Liver (tissue), 3 donors: ENCODE measurements around the gene SH2D2A.

Experiments
- EGR1 ChIP-seq, 2 donors: IDR thresholded peaks; 2 replicates each; pipeline ENCODE4 v1.6.1; 2016 to 2018; ENCODE audit warnings: antibody characterized with exemption in 2 of 2, low read depth in 2 of 2
- GABPA ChIP-seq, 2 donors: IDR thresholded peaks in 1 of 2; conservative IDR thresholded peaks in 1 of 2; 2 replicates each; pipeline ENCODE4 v1.6.1; 2016; ENCODE audit warnings: antibody characterized with exemption in 2 of 2, mild to moderate bottlenecking in 1 of 2, moderate library complexity in 1 of 2
- JUND ChIP-seq, 2 donors: IDR thresholded peaks; 2 replicates each; pipeline ENCODE4 v1.6.1; 2016; ENCODE audit warnings: antibody characterized with exemption in 2 of 2
- RAD21 ChIP-seq, 2 donors: IDR thresholded peaks; 2 replicates each; pipeline ENCODE4 v1.6.1; 2016; ENCODE audit warnings: antibody characterized with exemption in 2 of 2, mild to moderate bottlenecking in 2 of 2
- RXRA ChIP-seq, 2 donors: IDR thresholded peaks; 2 replicates each; pipeline ENCODE4 v1.6.1; 2017 to 2018; ENCODE audit warnings: antibody characterized with exemption in 2 of 2, mild to moderate bottlenecking in 1 of 2
- YY1 ChIP-seq: IDR thresholded peaks from 2 replicates; pipeline ENCODE4 v1.6.1; 2016; ENCODE audit warnings: antibody characterized with exemption, mild to moderate bottlenecking
- TF ChIP-seq, protein P1 (sequence below): fragments of 150-350 bp; IDR thresholded peaks from 2 replicates; pipeline ENCODE4 v1.5.1; 2017; ENCODE audit warnings: improper control_type of control experiment, low read depth, low read length; ENCODE audit not compliant: missing input control
- TF ChIP-seq, protein P2 (sequence below): IDR thresholded peaks from 2 replicates; pipeline ENCODE4 v1.6.1; 2016; ENCODE audit warnings: antibody characterized with exemption
- TF ChIP-seq, protein P3 (sequence below): IDR thresholded peaks from 2 replicates; pipeline ENCODE4 v1.6.1; 2016; ENCODE audit warnings: antibody characterized with exemption
- TF ChIP-seq, protein P4 (sequence below): IDR thresholded peaks from 2 replicates; pipeline ENCODE4 v1.6.1; 2016; ENCODE audit warnings: antibody characterized with exemption, mild to moderate bottlenecking
- TF ChIP-seq, protein P5 (sequence below): IDR thresholded peaks from 2 replicates; pipeline ENCODE4 v1.6.1; 2016; ENCODE audit warnings: antibody characterized with exemption
- donor health status: healthy.
- donor health status: healthy.

DNA sequence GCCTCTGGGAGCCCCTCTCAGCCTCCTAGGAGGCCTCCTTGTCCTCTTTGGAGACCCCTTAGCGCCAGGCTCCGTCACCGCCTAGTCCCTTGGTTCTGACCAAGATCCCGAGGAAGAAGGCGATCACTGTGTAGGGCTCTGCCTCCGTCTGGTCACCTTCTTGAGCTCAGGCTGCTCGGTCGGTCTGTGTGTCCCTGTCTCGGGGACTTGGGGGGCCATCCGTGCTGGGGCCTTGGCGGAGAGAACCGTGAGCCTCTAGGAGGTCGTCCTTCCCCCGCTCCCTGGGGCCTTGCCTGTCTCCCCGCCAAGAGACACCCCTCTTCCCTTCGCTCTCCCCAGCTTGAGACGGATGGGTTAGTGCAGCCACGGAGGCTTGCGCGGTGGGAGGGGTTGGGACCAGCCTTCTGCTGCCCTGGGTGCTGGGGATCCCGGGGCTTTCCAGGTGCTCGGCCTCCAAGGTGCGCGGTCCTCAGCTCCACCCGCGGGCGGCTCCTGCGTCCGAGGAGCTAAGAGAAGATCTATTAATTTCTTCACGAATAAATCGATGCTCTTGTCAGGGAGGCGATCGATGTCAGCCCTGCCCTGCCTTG lies 43.0 kb upstream of the SH2D2A start:
- TF ChIP-seq, protein P1, sequence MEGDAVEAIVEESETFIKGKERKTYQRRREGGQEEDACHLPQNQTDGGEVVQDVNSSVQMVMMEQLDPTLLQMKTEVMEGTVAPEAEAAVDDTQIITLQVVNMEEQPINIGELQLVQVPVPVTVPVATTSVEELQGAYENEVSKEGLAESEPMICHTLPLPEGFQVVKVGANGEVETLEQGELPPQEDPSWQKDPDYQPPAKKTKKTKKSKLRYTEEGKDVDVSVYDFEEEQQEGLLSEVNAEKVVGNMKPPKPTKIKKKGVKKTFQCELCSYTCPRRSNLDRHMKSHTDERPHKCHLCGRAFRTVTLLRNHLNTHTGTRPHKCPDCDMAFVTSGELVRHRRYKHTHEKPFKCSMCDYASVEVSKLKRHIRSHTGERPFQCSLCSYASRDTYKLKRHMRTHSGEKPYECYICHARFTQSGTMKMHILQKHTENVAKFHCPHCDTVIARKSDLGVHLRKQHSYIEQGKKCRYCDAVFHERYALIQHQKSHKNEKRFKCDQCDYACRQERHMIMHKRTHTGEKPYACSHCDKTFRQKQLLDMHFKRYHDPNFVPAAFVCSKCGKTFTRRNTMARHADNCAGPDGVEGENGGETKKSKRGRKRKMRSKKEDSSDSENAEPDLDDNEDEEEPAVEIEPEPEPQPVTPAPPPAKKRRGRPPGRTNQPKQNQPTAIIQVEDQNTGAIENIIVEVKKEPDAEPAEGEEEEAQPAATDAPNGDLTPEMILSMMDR, result no peak
- TF ChIP-seq, protein P2, sequence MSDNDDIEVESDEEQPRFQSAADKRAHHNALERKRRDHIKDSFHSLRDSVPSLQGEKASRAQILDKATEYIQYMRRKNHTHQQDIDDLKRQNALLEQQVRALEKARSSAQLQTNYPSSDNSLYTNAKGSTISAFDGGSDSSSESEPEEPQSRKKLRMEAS, result no peak
- no peak for TF ChIP-seq JUND (IDR thresholded peaks at IDR 0.05)
- TF ChIP-seq, protein P3, sequence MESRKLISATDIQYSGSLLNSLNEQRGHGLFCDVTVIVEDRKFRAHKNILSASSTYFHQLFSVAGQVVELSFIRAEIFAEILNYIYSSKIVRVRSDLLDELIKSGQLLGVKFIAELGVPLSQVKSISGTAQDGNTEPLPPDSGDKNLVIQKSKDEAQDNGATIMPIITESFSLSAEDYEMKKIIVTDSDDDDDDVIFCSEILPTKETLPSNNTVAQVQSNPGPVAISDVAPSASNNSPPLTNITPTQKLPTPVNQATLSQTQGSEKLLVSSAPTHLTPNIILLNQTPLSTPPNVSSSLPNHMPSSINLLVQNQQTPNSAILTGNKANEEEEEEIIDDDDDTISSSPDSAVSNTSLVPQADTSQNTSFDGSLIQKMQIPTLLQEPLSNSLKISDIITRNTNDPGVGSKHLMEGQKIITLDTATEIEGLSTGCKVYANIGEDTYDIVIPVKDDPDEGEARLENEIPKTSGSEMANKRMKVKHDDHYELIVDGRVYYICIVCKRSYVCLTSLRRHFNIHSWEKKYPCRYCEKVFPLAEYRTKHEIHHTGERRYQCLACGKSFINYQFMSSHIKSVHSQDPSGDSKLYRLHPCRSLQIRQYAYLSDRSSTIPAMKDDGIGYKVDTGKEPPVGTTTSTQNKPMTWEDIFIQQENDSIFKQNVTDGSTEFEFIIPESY, result no peak
- TF ChIP-seq EGR1 (IDR thresholded peaks at IDR 0.05; ENCODE audit: low read depth in 2 of 2), result no peak
- no peak for TF ChIP-seq YY1
- TF ChIP-seq, protein P4, sequence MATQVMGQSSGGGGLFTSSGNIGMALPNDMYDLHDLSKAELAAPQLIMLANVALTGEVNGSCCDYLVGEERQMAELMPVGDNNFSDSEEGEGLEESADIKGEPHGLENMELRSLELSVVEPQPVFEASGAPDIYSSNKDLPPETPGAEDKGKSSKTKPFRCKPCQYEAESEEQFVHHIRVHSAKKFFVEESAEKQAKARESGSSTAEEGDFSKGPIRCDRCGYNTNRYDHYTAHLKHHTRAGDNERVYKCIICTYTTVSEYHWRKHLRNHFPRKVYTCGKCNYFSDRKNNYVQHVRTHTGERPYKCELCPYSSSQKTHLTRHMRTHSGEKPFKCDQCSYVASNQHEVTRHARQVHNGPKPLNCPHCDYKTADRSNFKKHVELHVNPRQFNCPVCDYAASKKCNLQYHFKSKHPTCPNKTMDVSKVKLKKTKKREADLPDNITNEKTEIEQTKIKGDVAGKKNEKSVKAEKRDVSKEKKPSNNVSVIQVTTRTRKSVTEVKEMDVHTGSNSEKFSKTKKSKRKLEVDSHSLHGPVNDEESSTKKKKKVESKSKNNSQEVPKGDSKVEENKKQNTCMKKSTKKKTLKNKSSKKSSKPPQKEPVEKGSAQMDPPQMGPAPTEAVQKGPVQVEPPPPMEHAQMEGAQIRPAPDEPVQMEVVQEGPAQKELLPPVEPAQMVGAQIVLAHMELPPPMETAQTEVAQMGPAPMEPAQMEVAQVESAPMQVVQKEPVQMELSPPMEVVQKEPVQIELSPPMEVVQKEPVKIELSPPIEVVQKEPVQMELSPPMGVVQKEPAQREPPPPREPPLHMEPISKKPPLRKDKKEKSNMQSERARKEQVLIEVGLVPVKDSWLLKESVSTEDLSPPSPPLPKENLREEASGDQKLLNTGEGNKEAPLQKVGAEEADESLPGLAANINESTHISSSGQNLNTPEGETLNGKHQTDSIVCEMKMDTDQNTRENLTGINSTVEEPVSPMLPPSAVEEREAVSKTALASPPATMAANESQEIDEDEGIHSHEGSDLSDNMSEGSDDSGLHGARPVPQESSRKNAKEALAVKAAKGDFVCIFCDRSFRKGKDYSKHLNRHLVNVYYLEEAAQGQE, result no peak
- TF ChIP-seq, protein P5, sequence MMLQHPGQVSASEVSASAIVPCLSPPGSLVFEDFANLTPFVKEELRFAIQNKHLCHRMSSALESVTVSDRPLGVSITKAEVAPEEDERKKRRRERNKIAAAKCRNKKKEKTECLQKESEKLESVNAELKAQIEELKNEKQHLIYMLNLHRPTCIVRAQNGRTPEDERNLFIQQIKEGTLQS, result no peak
- no peak for TF ChIP-seq RXRA (IDR thresholded peaks at IDR 0.05)
- TF ChIP-seq GABPA (IDR thresholded peaks at IDR 0.05 in 1 of 2, conservative IDR thresholded peaks at IDR 0.05 in 1 of 2), result no peak
- TF ChIP-seq RAD21 (IDR thresholded peaks at IDR 0.05), result no peak
